ENCODE results near the gene MAP7D3.

- TF ChIP-seq CTCF (conservative IDR thresholded peaks at IDR 0.05) (no peak), EZH2 (IDR thresholded peaks at IDR 0.05; ENCODE audit: low read depth) (no peak)
These were observed 67.3 kb downstream of the MAP7D3 start for GRCh38 chrX:136183917-136184316.
